ENCODE measurements around the gene LAMC2.

The LAMC2 gene

GRCh38 chr1:183191833-183192232 is 5.8 kb downstream of the LAMC2 start:
- no peak overlapping the region for H3K4me3 ChIP-seq (ENCODE audit: low read length)
- no peak for DNase-seq (ENCODE audit: low read depth, low spot score)

DNA sequence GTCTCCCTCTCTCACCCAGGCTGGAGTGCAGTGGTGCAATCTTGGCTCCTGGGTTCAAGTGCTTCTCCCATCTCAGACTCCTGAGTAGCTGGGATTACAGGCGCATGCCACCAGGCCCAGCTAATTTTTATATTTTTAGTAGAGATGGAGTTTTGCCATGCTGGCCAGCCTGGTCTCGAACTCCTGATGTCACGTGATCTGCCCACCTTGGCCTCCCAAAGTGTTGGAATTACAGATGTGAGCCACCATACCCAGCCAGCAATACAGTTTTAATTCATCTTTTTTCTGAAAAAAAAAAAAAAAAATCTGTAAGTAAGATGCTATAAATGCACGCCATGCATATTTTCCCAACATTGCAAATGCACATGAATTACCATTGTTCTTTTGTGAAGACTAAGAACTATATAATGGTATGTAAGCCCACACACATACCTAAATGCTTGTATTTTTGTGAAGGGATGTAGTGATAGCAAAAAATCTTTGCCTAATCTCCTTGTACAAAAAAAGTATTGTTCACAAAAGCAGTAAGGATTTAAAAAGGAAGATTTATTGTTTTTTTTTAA is 8.0 kb downstream of the LAMC2 start:
- H3K4me3 ChIP-seq (ENCODE audit: low read length) = no peak overlapping the region
- H3K27me3 ChIP-seq (ENCODE audit: control insufficient read depth, insufficient read depth, low read length) = no peaks in the 10 kb centered on the region
- no peak overlapping the region for H3K27ac ChIP-seq (ENCODE audit: low read length)
- WGBS (ENCODE audit: insufficient coverage, insufficient read length) = no CpG with 5 or more reads among the region's 4 CpGs
- no peaks in the 10 kb centered on the region for H3K36me3 ChIP-seq (ENCODE audit: control insufficient read depth, insufficient read depth, low read length)
- H3K4me1 ChIP-seq (ENCODE audit: control insufficient read depth, insufficient read depth, low read length) = peaks cover 4% of the 10 kb centered on the region; the same call in 1 of the 2 replicates
- no peak for DNase-seq (ENCODE audit: low read depth, low spot score)
- no peaks in the 10 kb centered on the region for H3K9me3 ChIP-seq (ENCODE audit: control insufficient read depth, insufficient read depth, low read length)

More at GRCh38 chr1:183191833-183192232, 5.8 kb downstream of the LAMC2 start:
- Histone ChIP-seq H3K36me3 (ENCODE audit: control insufficient read depth, insufficient read depth, low read length) (no peaks in the 10 kb centered on the region), H3K27ac (ENCODE audit: low read length) (no peak overlapping the region), H3K27me3 (ENCODE audit: control insufficient read depth, insufficient read depth, low read length) (no peaks in the 10 kb centered on the region), H3K4me1 (ENCODE audit: control insufficient read depth, insufficient read depth, low read length) (peaks cover 4% of the 10 kb centered on the region; the same call in 1 of the 2 replicates), H3K9me3 (ENCODE audit: control insufficient read depth, insufficient read depth, low read length) (no peaks in the 10 kb centered on the region)
- WGBS (ENCODE audit: insufficient coverage, insufficient read length) = no CpG with 5 or more reads among the region's 1 CpG

DNA sequence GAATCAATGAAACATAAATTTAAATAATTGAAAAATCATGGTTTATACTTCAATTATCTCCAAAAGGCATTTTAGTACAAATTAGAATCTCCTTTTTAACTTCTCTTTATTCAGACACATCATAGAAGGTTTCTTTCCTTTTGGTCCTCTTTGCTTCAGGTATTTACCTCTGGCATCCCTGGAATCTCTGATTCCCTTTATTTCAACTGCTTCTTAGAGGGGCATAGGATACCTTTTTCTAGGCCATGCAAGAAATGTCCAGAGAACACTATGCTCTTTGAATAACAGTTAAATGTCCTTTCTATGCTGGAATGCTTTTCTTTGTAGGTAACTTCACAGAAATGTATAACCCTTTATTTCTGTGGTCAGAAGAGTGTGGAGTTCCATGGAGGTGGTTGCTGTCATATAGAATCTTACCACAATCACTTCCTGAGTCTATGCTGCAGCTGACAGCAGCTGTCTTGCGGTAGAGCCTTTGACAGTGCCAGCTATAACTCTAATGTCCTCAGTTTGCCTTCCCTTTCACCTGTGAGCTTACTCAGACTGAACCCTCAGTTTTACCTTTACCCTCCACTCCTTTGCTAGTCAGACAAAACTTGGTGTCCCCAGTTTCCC is 8.6 kb downstream of the LAMC2 start:
- H3K27ac ChIP-seq (ENCODE audit: low read length) = no peak overlapping the region
- no peaks in the 10 kb centered on the region for H3K27me3 ChIP-seq (ENCODE audit: control insufficient read depth, insufficient read depth, low read length)
- DNase-seq (ENCODE audit: low read depth, low spot score) = no peak
- H3K4me3 ChIP-seq (ENCODE audit: low read length) = no peak overlapping the region
- no CpG with 5 or more reads among the region's 1 CpG for whole genome bisulfite sequencing (ENCODE audit: insufficient coverage, insufficient read length)
- no peaks in the 10 kb centered on the region for H3K36me3 ChIP-seq (ENCODE audit: control insufficient read depth, insufficient read depth, low read length)
- peaks cover 4% of the 10 kb centered on the region; the same call in 1 of the 2 replicates for H3K4me1 ChIP-seq (ENCODE audit: control insufficient read depth, insufficient read depth, low read length)
- H3K9me3 ChIP-seq (ENCODE audit: control insufficient read depth, insufficient read depth, low read length) = no peaks in the 10 kb centered on the region

GRCh38 chr1:183195142-183195574 is 9.1 kb downstream of the LAMC2 start:
- DNase-seq (ENCODE audit: low read depth, low spot score) = no peak
- H3K4me3 ChIP-seq (ENCODE audit: low read length) = no peak overlapping the region
- no peak overlapping the region for H3K27ac ChIP-seq (ENCODE audit: low read length)
- no peaks in the 10 kb centered on the region for H3K27me3 ChIP-seq (ENCODE audit: control insufficient read depth, insufficient read depth, low read length)
- no peaks in the 10 kb centered on the region for H3K9me3 ChIP-seq (ENCODE audit: control insufficient read depth, insufficient read depth, low read length)
- no peaks in the 10 kb centered on the region for H3K36me3 ChIP-seq (ENCODE audit: control insufficient read depth, insufficient read depth, low read length)
- peaks cover 4% of the 10 kb centered on the region; the same call in 1 of the 2 replicates for H3K4me1 ChIP-seq (ENCODE audit: control insufficient read depth, insufficient read depth, low read length)
- no CpG with 5 or more reads among the region's 3 CpGs for WGBS (ENCODE audit: insufficient coverage, insufficient read length)

GRCh38 chr1:183197762-183198161 is 11.7 kb downstream of the LAMC2 start:
- H3K27me3 ChIP-seq (ENCODE audit: control insufficient read depth, insufficient read depth, low read length) = no peaks in the 10 kb centered on the region
- H3K4me3 ChIP-seq (ENCODE audit: low read length) = no peak overlapping the region
- no peaks in the 10 kb centered on the region for H3K36me3 ChIP-seq (ENCODE audit: control insufficient read depth, insufficient read depth, low read length)
- H3K27ac ChIP-seq (ENCODE audit: low read length) = no peak overlapping the region
- no CpG with 5 or more reads among the region's 4 CpGs for WGBS (ENCODE audit: insufficient coverage, insufficient read length)
- DNase-seq (ENCODE audit: low read depth, low spot score) = no peak
- peaks cover 4% of the 10 kb centered on the region; the same call in 1 of the 2 replicates for H3K4me1 ChIP-seq (ENCODE audit: control insufficient read depth, insufficient read depth, low read length)
- no peaks in the 10 kb centered on the region for H3K9me3 ChIP-seq (ENCODE audit: control insufficient read depth, insufficient read depth, low read length)

GRCh38 chr1:183198463-183198862 is 12.4 kb downstream of the LAMC2 start:
- DNase-seq (ENCODE audit: low read depth, low spot score) = no peak
- no CpG with 5 or more reads among the region's 9 CpGs for WGBS (ENCODE audit: insufficient coverage, insufficient read length)

DNA sequence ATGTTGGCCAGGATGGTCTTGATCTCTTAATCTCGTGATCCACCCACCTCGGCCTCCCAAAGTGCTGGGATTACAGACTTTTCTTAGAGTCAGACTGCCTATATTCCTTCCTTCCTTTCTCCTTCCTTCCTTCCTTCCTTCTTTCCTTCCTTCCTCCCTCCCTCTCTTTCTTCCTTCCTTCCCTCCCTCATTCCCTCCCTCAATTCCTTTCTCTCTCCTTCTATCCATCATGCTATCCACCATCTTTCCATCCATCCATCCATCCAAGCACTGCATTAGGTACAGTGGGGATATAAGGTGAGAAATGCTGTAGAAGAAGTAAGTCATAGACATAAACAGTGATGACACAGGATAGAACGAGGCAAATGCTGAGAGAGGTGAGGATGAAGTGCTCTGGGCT is 13.2 kb downstream of the LAMC2 start:
- Histone ChIP-seq H3K9me3 (ENCODE audit: control insufficient read depth, insufficient read depth, low read length) (no peaks in the 10 kb centered on the region), H3K27me3 (ENCODE audit: control insufficient read depth, insufficient read depth, low read length) (no peaks in the 10 kb centered on the region), H3K27ac (ENCODE audit: low read length) (no peak overlapping the region), H3K36me3 (ENCODE audit: control insufficient read depth, insufficient read depth, low read length) (no peaks in the 10 kb centered on the region), H3K4me3 (ENCODE audit: low read length) (no peak overlapping the region), H3K4me1 (ENCODE audit: control insufficient read depth, insufficient read depth, low read length) (peaks cover 4% of the 10 kb centered on the region; the same call in 1 of the 2 replicates)
- DNase-seq (ENCODE audit: low read depth, low spot score) = no peak
- no CpG with 5 or more reads among the region's 3 CpGs for WGBS (ENCODE audit: insufficient coverage, insufficient read length)

More at GRCh38 chr1:183198463-183198862, 12.4 kb downstream of the LAMC2 start:
- Histone ChIP-seq H3K36me3 (ENCODE audit: control insufficient read depth, insufficient read depth, low read length) (no peaks in the 10 kb centered on the region), H3K4me3 (ENCODE audit: low read length) (no peak overlapping the region), H3K27ac (ENCODE audit: low read length) (no peak overlapping the region), H3K9me3 (ENCODE audit: control insufficient read depth, insufficient read depth, low read length) (no peaks in the 10 kb centered on the region), H3K4me1 (ENCODE audit: control insufficient read depth, insufficient read depth, low read length) (peaks cover 4% of the 10 kb centered on the region; the same call in 1 of the 2 replicates), H3K27me3 (ENCODE audit: control insufficient read depth, insufficient read depth, low read length) (no peaks in the 10 kb centered on the region)

- DNase-seq (ENCODE audit: low read depth, low spot score) = no peak
- Histone ChIP-seq H3K9me3 (ENCODE audit: control insufficient read depth, insufficient read depth, low read length) (no peaks in the 10 kb centered on the region), H3K27ac (ENCODE audit: low read length) (no peak overlapping the region), H3K4me1 (ENCODE audit: control insufficient read depth, insufficient read depth, low read length) (no peaks in the 10 kb centered on the region), H3K36me3 (ENCODE audit: control insufficient read depth, insufficient read depth, low read length) (no peaks in the 10 kb centered on the region), H3K4me3 (ENCODE audit: low read length) (no peak overlapping the region), H3K27me3 (ENCODE audit: control insufficient read depth, insufficient read depth, low read length) (no peaks in the 10 kb centered on the region)
- no CpG with 5 or more reads among the region's 9 CpGs for WGBS (ENCODE audit: insufficient coverage, insufficient read length)
Measured at GRCh38 chr1:183200451-183200850, 14.4 kb downstream of the LAMC2 start.

DNA sequence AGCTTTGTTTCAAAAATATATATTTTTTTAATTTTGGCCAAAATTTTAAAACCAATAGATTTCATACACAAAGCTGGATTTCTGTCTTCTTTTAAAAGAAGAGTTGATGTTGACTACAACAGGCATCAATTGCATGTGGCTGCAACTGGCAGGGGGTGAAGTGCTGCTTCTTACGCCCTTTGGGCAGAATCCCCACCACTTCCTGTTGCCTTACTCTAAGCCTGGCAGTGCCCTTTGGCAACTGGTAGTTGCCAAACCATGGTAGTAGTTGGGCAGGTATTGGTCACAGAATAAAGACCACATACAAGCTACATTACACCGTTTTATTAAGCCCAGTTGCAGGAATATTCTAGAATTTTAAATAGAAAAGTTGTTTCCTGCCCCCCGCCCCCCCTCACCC is 17.0 kb downstream of the LAMC2 start:
- no peaks in the 10 kb centered on the region for H3K9me3 ChIP-seq (ENCODE audit: control insufficient read depth, insufficient read depth, low read length)
- no peak overlapping the region for H3K27ac ChIP-seq (ENCODE audit: low read length)
- H3K36me3 ChIP-seq (ENCODE audit: control insufficient read depth, insufficient read depth, low read length) = no peaks in the 10 kb centered on the region
- H3K4me1 ChIP-seq (ENCODE audit: control insufficient read depth, insufficient read depth, low read length) = 0 out of 2 replicates have a peak, but pooled peaks cover 1% of the 10 kb centered on the region
- H3K27me3 ChIP-seq (ENCODE audit: control insufficient read depth, insufficient read depth, low read length) = no peaks in the 10 kb centered on the region
- no peak overlapping the region for H3K4me3 ChIP-seq (ENCODE audit: low read length)
- no CpG with 5 or more reads among the region's 3 CpGs for WGBS (ENCODE audit: insufficient coverage, insufficient read length)
- no peak for DNase-seq (ENCODE audit: low read depth, low spot score)

GRCh38 chr1:183205196-183205781 is 19.2 kb downstream of the LAMC2 start:
- Histone ChIP-seq H3K4me1 (ENCODE audit: control insufficient read depth, insufficient read depth, low read length) (0 out of 2 replicates have a peak, but pooled peaks cover 1% of the 10 kb centered on the region), H3K36me3 (ENCODE audit: control insufficient read depth, insufficient read depth, low read length) (no peaks in the 10 kb centered on the region), H3K4me3 (ENCODE audit: low read length) (no peak overlapping the region), H3K27me3 (ENCODE audit: control insufficient read depth, insufficient read depth, low read length) (no peaks in the 10 kb centered on the region), H3K9me3 (ENCODE audit: control insufficient read depth, insufficient read depth, low read length) (no peaks in the 10 kb centered on the region), H3K27ac (ENCODE audit: low read length) (no peak overlapping the region)
- WGBS (ENCODE audit: insufficient coverage, insufficient read length) = no CpG with 5 or more reads among the region's 3 CpGs
- no peak for DNase-seq (ENCODE audit: low read depth, low spot score)
